Fibroblast of the aortic adventitia (primary cell): ENCODE measurements around the gene XYLB. TPM values are rescaled to one million over a fixed set of nuclear protein-coding genes. Genes with fewer than 3 reads are reported as not detected.

Source experiments
- DNase-seq: peaks from one replicate; pipeline ENCODE4 v3.0.0-alpha.2; 2010; ENCODE audit warnings: low read depth
- H3K4me3 ChIP-seq: 2 replicates; pipeline ENCODE4 v1.5.1; 2011; ENCODE audit warnings: low read depth, mild to moderate bottlenecking, control low read depth, low read length, moderate library complexity
- total RNA-seq: library from RNA; depleted of rRNA; stranded (reverse); fragments of >200 nt; gene quantifications from 2 replicates; pipeline ENCODE4 v1.2.3, GENCODE V29; 2012; ENCODE audit warnings: low replicate concordance
- TF ChIP-seq, protein P1 (sequence below): IDR thresholded peaks from 2 replicates; pipeline ENCODE4 v1.5.1; 2011; ENCODE audit warnings: mild to moderate bottlenecking, low read length, control low read depth, inconsistent platforms; ENCODE audit not compliant: insufficient read depth

The XYLB gene
- total RNA-seq, 1 donor = 12.2 TPM

GRCh38 chr3:38454884-38455638, 108.5 kb downstream of the XYLB start:
- H3K4me3 ChIP-seq = peak overlapping the region; percentile 69
- TF ChIP-seq, protein P1, sequence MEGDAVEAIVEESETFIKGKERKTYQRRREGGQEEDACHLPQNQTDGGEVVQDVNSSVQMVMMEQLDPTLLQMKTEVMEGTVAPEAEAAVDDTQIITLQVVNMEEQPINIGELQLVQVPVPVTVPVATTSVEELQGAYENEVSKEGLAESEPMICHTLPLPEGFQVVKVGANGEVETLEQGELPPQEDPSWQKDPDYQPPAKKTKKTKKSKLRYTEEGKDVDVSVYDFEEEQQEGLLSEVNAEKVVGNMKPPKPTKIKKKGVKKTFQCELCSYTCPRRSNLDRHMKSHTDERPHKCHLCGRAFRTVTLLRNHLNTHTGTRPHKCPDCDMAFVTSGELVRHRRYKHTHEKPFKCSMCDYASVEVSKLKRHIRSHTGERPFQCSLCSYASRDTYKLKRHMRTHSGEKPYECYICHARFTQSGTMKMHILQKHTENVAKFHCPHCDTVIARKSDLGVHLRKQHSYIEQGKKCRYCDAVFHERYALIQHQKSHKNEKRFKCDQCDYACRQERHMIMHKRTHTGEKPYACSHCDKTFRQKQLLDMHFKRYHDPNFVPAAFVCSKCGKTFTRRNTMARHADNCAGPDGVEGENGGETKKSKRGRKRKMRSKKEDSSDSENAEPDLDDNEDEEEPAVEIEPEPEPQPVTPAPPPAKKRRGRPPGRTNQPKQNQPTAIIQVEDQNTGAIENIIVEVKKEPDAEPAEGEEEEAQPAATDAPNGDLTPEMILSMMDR = no peak
- no peak for DNase-seq

DNA sequence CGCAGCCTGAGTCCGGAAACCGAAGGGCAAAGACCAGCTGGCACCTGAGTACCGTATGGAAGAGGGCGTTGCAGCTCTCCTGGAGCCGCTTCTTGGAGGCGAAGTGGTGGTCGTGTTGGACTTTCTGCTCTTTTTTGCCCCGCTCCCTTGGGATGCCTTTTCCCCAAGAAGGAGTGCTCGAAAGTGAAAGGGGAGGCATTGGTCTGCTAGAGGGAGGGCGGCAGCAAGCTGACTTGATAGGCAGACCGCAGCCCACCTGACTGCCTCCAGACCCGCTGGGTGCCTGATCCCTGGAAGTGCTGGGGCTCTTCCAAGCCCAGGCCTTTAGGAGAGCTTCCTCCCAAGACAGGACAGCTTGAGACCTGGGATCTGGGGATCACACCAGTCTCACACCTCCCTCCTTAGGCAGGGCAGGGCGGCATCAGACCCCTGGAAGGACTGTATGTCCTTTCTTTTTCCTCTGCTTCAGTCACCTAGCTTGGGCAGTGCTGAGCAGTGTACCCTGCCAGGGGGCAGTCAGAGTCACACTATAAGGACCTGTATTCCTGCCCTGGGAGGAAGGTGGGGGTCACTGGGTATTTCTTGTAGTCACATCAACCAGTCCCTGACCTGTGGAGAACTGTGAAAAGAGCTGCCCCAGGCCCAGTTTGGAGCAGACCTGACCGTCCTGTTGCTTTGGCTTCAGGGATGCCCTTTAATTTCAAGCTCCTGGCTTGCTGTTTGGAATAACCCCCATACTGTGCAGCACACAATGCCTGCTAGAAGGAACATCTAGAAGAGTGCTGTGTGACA, 109.2 kb downstream of the XYLB start:
- DNase-seq = no peak
- TF ChIP-seq, protein P1 = no peak
- peak overlapping the region; percentile 69 for H3K4me3 ChIP-seq

GRCh38 chr3:38457111-38458003, 110.8 kb downstream of the XYLB start:
- no peak for DNase-seq
- TF ChIP-seq, protein P1 = no peak
- no peak overlapping the region for H3K4me3 ChIP-seq

DNA sequence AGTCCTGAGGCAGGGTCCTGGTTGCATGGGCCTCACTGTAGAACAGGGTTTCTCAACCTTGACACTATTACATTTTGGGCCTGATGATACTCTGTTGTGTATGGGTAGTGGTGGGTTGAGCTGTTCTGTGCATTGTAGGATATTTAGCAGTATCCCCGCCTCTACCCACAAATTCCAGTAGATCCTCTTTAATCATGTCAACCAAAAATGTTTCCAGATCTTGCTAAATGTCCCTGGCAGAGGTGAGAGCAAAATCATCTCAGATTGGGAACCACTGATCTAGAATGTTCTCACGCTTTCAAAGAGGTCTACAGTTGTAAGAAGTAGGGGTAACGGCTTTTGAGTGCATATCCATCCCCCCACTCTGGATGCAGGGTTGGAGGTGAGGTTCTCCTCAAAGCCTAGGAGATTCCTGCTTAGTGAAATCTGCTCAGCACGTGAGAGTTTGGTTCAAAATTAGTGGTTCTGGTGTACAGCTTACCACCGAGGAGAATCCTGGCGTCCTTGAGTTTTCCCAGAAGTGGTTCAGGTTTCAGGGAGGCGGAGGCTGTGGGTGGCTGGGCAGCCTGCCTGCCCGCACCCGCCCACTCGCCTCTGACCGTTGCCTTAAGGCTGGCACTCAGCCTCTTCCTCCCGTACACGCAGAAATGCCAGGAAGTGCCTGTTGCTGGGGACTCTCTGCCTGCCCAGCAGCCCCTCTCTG, 112.4 kb downstream of the XYLB start:
- TF ChIP-seq, protein P1 = no peak
- no peak overlapping the region for H3K4me3 ChIP-seq
- peak; percentile 29 for DNase-seq

DNA sequence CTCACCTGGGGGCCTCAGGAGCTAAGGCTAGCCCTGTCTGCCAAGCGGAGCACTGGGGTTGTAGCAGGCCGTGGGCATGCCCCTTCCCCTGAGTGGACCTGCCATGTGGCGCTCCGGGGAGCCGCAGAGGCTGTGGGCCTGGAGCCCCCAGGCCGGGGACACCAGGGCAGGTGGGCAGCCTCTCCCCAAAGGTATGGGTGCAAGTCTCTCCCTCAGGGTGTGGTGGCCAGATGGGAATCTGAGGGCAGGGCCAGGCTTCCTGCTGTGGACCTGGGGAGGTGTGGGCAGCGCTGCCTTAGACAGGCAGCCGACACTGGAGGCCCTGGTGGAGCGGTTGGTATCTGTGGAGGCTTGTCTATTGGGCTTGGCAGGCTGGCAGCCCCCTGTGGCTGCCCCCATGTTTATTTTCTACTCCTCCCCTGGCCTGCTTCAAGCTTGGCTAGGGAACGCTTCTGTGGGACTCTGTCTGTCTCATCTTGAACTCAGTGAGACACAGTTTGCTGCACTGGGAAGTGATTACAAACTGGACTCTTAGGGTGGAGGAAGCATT, 113.0 kb downstream of the XYLB start:
- no peak overlapping the region for H3K4me3 ChIP-seq
- no peak for DNase-seq
- TF ChIP-seq, protein P1 = no peak
